ENCODE data around the gene VASN. TPM values are rescaled to one million over a fixed set of nuclear protein-coding genes. Genes with fewer than 3 reads are reported as not detected.

VASN gene
- total and polyA plus RNA-seq, 2 donors from 2014 or later, result 75.7 to 82.7 TPM

GRCh38 chr16:4388271-4389021 is 16.8 kb downstream of the VASN start:
- DNase-seq, result peak in 3 of 5 donors; percentile 57 to 90 (median 68)
- Histone ChIP-seq H3K36me3 (ENCODE audit: control insufficient read depth in 2 of 3, insufficient read depth in 3 of 3, low read length in 3 of 3) (peaks cover 0 to 4% (median 0%) of the 10 kb centered on the region in 3 donors), H3K27ac (ENCODE audit: low read depth in 2 of 2, low read length in 2 of 2) (peak overlapping the region; percentile 49 to 75)

GRCh38 chr16:4389051-4389955 is 17.7 kb downstream of the VASN start:
- Histone ChIP-seq H3K27ac (ENCODE audit: low read depth in 2 of 2, low read length in 2 of 2) (peak overlapping the region; percentile 49 to 65), H3K27me3 (ENCODE audit: control insufficient read depth, insufficient read depth, low read length) (no peaks in the 10 kb centered on the region), H3K4me1 (ENCODE audit: control insufficient read depth in 2 of 3, insufficient read depth in 2 of 3, low read depth in 1 of 3, low read length in 3 of 3) (peaks cover 0 to 32% (median 0%) of the 10 kb centered on the region in 3 donors), H3K36me3 (ENCODE audit: control insufficient read depth in 2 of 3, insufficient read depth in 3 of 3, low read length in 3 of 3) (peaks cover 0 to 4% (median 0%) of the 10 kb centered on the region in 3 donors), H3K9ac (ENCODE audit: low read length in 3 of 3) (peak overlapping the region in 1 of 3 donors; percentile 15), H3K4me3 (ENCODE audit: low read length in 3 of 3) (no peak overlapping the region), H3K9me3 (ENCODE audit: control insufficient read depth in 2 of 3, insufficient read depth in 1 of 3, low read length in 3 of 3) (no peaks in the 10 kb centered on the region)
- intact Hi-C loops (cut with DNase I), result no loop called here
- DNase-seq (peak in 3 of 5 donors; percentile 51 to 79 (median 67)), FAIRE-seq (no peak)
- TF ChIP-seq CTCF (IDR thresholded peaks at IDR 0.05; ENCODE audit: borderline replicate concordance, extremely low read depth, insufficient read depth), result no peak

More at GRCh38 chr16:4388271-4389021, 16.8 kb downstream of the VASN start:
- Histone ChIP-seq H3K9ac (ENCODE audit: low read length in 3 of 3) (no peak overlapping the region), H3K27me3 (ENCODE audit: control insufficient read depth, insufficient read depth, low read length) (no peaks in the 10 kb centered on the region), H3K4me3 (ENCODE audit: low read length in 3 of 3) (no peak overlapping the region), H3K4me1 (ENCODE audit: control insufficient read depth in 2 of 3, insufficient read depth in 2 of 3, low read depth in 1 of 3, low read length in 3 of 3) (peaks cover 0 to 32% (median 0%) of the 10 kb centered on the region in 3 donors), H3K9me3 (ENCODE audit: control insufficient read depth in 2 of 3, insufficient read depth in 1 of 3, low read length in 3 of 3) (no peaks in the 10 kb centered on the region)
- TF ChIP-seq CTCF (IDR thresholded peaks at IDR 0.05; ENCODE audit: borderline replicate concordance, extremely low read depth, insufficient read depth), result no peak
- intact Hi-C loops (cut with DNase I), result no loop called here
- FAIRE-seq, result no peak

GRCh38 chr16:4390266-4391260 is 18.9 kb downstream of the VASN start:
- FAIRE-seq (no peak), DNase-seq (peak in 1 of 5 donors; percentile 58)
- Histone ChIP-seq H3K27me3 (ENCODE audit: control insufficient read depth, insufficient read depth, low read length) (no peaks in the 10 kb centered on the region), H3K9me3 (ENCODE audit: control insufficient read depth in 2 of 3, insufficient read depth in 1 of 3, low read length in 3 of 3) (no peaks in the 10 kb centered on the region), H3K4me1 (ENCODE audit: control insufficient read depth in 2 of 3, insufficient read depth in 2 of 3, low read depth in 1 of 3, low read length in 3 of 3) (peaks cover 0 to 29% (median 0%) of the 10 kb centered on the region in 3 donors), H3K4me3 (ENCODE audit: low read length in 3 of 3) (no peak overlapping the region), H3K27ac (ENCODE audit: low read depth in 2 of 2, low read length in 2 of 2) (no peak overlapping the region), H3K9ac (ENCODE audit: low read length in 3 of 3) (peak overlapping the region in 1 of 3 donors; percentile 15), H3K36me3 (ENCODE audit: control insufficient read depth in 2 of 3, insufficient read depth in 3 of 3, low read length in 3 of 3) (peaks cover 0 to 3% (median under 1%) of the 10 kb centered on the region in 3 donors)
- no peak for TF ChIP-seq CTCF (IDR thresholded peaks at IDR 0.05; ENCODE audit: borderline replicate concordance, extremely low read depth, insufficient read depth)
- intact Hi-C loops (cut with DNase I), result no loop called here
